GM18870 (cell line): ENCODE measurements around the gene PGAM1.
"Not testable (repeated sequence)": the region's sequence is repeated elsewhere in the genome, so short reads cannot be mapped to it uniquely, and the experiment has no call there.

Experiments used
- ATAC-seq: cut with Tn5 transposase; IDR thresholded peaks from one replicate; pipeline ENCODE4 v1.9.1; 2021; ENCODE audit warnings: moderate library complexity; ENCODE audit not compliant: unreplicated experiment

PGAM1 gene

GRCh38 chr10:97407211-97407951, 18.6 kb upstream of the PGAM1 start:
- ATAC-seq = peak; percentile 82

- no peak for ATAC-seq
Measured at GRCh38 chr10:97407952-97408248, 18.1 kb upstream of the PGAM1 start.

GRCh38 chr10:97408496-97408992, 17.4 kb upstream of the PGAM1 start:
- ATAC-seq = no peak

- no peak for ATAC-seq
Measured at GRCh38 chr10:97411406-97411805, 14.6 kb upstream of the PGAM1 start.

GRCh38 chr10:97412891-97413304, 13.1 kb upstream of the PGAM1 start:
- no peak for ATAC-seq

GRCh38 chr10:97416565-97416964, 9.4 kb upstream of the PGAM1 start:
- ATAC-seq = no peak

- ATAC-seq = not testable (repeated sequence)
Measured at GRCh38 chr10:97423757-97424098, 2.3 kb upstream of the PGAM1 start.

- no peak for ATAC-seq
Measured at GRCh38 chr10:97426776-97427570, 982 bp downstream of the PGAM1 start.

- ATAC-seq = no peak
Measured at GRCh38 chr10:97427571-97428179, 1.7 kb downstream of the PGAM1 start.

GRCh38 chr10:97428572-97428981, 2.6 kb downstream of the PGAM1 start:
- ATAC-seq = no peak

GRCh38 chr10:97434055-97434454, 8.1 kb downstream of the PGAM1 start:
- ATAC-seq = no peak

GRCh38 chr10:97434557-97434956, 8.6 kb downstream of the PGAM1 start:
- ATAC-seq = no peak

GRCh38 chr10:97435211-97435610, 9.2 kb downstream of the PGAM1 start:
- no peak for ATAC-seq

GRCh38 chr10:97442277-97442676, 16.3 kb downstream of the PGAM1 start:
- no peak for ATAC-seq

- no peak for ATAC-seq
Measured at GRCh38 chr10:97444212-97444611, 18.2 kb downstream of the PGAM1 start.

- no peak for ATAC-seq
Measured at GRCh38 chr10:97445357-97445721, 19.3 kb downstream of the PGAM1 start.

- ATAC-seq = peak; percentile 94
Measured at GRCh38 chr10:97445722-97446639, 20.0 kb downstream of the PGAM1 start, which contains the start of the genes EXOSC1 and ZDHHC16. Gene EXOSC1 (minus strand): TSS chr10:97446006. CDS start chr10:97445985, 21 bp downstream. Gene ZDHHC16 (plus strand): TSS chr10:97446175. CDS start chr10:97451676, 5,501 bp downstream.

- no peak for ATAC-seq
Measured at GRCh38 chr10:97450828-97451227, 24.8 kb downstream of the PGAM1 start.

GRCh38 chr10:97451605-97452004, 25.6 kb downstream of the PGAM1 start:
- ATAC-seq = no peak

GRCh38 chr10:97452352-97452751, 26.4 kb downstream of the PGAM1 start:
- no peak for ATAC-seq
